ENCODE measurements around the gene CNOT3.

- no peak for TF ChIP-seq CTCF (IDR thresholded peaks at IDR 0.05; ENCODE audit: poor library complexity)
- no peak for TF ChIP-seq EZH2phosphoT487 (IDR thresholded peaks at IDR 0.05; ENCODE audit: low read depth, severe bottlenecking, unreplicated experiment)
Observed at GRCh38 chr19:54128441-54128725, 9.2 kb upstream of the CNOT3 start.
